SK-N-SH treated with all-trans-retinoic acid at 6 μM for 48 hours (cell line): ENCODE data around the gene PEX26.

Source experiments
- ATAC-seq: fragments of 200-7000 bp; cut with Tn5 transposase; 3 replicates; pipeline ENCODE4 v1.9.1; 2020; ENCODE audit warnings: mild to moderate bottlenecking, moderate library complexity
- ARNTL ChIP-seq: fragments of 450-650 bp; formaldehyde crosslinking; IDR thresholded peaks from 2 replicates; pipeline ENCODE4 v1.5.0; 2020; ENCODE audit warnings: low read depth, mild to moderate bottlenecking, moderate library complexity, borderline replicate concordance
- BACH2 ChIP-seq: fragments of 250-450 bp; sonication (Bioruptor Pico); IDR thresholded peaks from 2 replicates; pipeline ENCODE4 v1.9.0; 2021; ENCODE audit warnings: mild to moderate bottlenecking, borderline replicate concordance
- CSDC2 ChIP-seq: fragments of 250-450 bp; sonication (Bioruptor Pico); IDR thresholded peaks from 2 replicates; pipeline ENCODE4 v1.5.0; 2020; ENCODE audit warnings: mild to moderate bottlenecking, moderate library complexity
- CSRNP3 ChIP-seq: fragments of 250-450 bp; sonication (Bioruptor Pico); IDR thresholded peaks from 2 replicates; pipeline ENCODE4 v1.5.1; 2021; ENCODE audit warnings: mild to moderate bottlenecking, moderate library complexity
- ESRRG ChIP-seq: fragments of 250-450 bp; sonication (Bioruptor Pico); IDR thresholded peaks from 2 replicates; pipeline ENCODE4 v1.6.1; 2021; ENCODE audit warnings: mild to moderate bottlenecking
- GLIS3 ChIP-seq: fragments of 250-450 bp; sonication (Bioruptor Pico); IDR thresholded peaks from 2 replicates; pipeline ENCODE4 v1.5.0; 2020; ENCODE audit warnings: mild to moderate bottlenecking, moderate library complexity
- ISL1 ChIP-seq: fragments of 250-450 bp; sonication (Bioruptor Pico); IDR thresholded peaks from 2 replicates; pipeline ENCODE4 v2.1.2; 2022; ENCODE audit warnings: mild to moderate bottlenecking, moderate library complexity
- OSR1 ChIP-seq: fragments of 250-450 bp; sonication (Bioruptor Pico); IDR thresholded peaks from 2 replicates; pipeline ENCODE4 v1.8.0; 2022; ENCODE audit warnings: moderate library complexity, mild to moderate bottlenecking, inconsistent platforms
- PATZ1 ChIP-seq: fragments of 250-450 bp; sonication (Bioruptor Pico); IDR thresholded peaks from 2 replicates; pipeline ENCODE4 v1.8.0; 2020; ENCODE audit warnings: mild to moderate bottlenecking, moderate library complexity, borderline replicate concordance
- POU6F1 ChIP-seq: fragments of 250-450 bp; sonication (Bioruptor Pico); IDR thresholded peaks from 2 replicates; pipeline ENCODE4 v1.8.0; 2021; ENCODE audit warnings: low read depth, mild to moderate bottlenecking, moderate library complexity, borderline replicate concordance
- PPARA ChIP-seq: fragments of 250-450 bp; sonication (Bioruptor Pico); IDR thresholded peaks from 2 replicates; pipeline ENCODE4 v1.5.0; 2020; ENCODE audit warnings: mild to moderate bottlenecking, borderline replicate concordance
- RARB ChIP-seq: fragments of 250-450 bp; sonication (Bioruptor Pico); IDR thresholded peaks from 2 replicates; pipeline ENCODE4 v1.8.0; 2021; ENCODE audit warnings: mild to moderate bottlenecking, moderate library complexity
- TCF4 ChIP-seq: fragments of 250-450 bp; sonication (Bioruptor Pico); IDR thresholded peaks from 2 replicates; pipeline ENCODE4 v1.8.0; 2021; ENCODE audit warnings: mild to moderate bottlenecking, moderate library complexity, borderline replicate concordance
- TOX ChIP-seq: fragments of 250-450 bp; sonication (Bioruptor Pico); IDR thresholded peaks from 2 replicates; pipeline ENCODE4 v1.8.0; 2021; ENCODE audit warnings: mild to moderate bottlenecking, moderate library complexity, borderline replicate concordance
- TSHZ2 ChIP-seq: fragments of 250-450 bp; sonication (Bioruptor Pico); IDR thresholded peaks from 2 replicates; pipeline ENCODE4 v1.5.0; 2020; ENCODE audit warnings: mild to moderate bottlenecking, moderate library complexity
- ZC3H10 ChIP-seq: fragments of 250-450 bp; sonication (Bioruptor Pico); IDR thresholded peaks from 2 replicates; pipeline ENCODE4 v1.5.1; 2021; ENCODE audit warnings: mild to moderate bottlenecking, moderate library complexity
- ZNF565 ChIP-seq: fragments of 450-650 bp; formaldehyde crosslinking; conservative IDR thresholded peaks from 2 replicates; pipeline ENCODE4 v1.5.0; 2020; ENCODE audit warnings: low read depth, mild to moderate bottlenecking, moderate library complexity
- ZNF70 ChIP-seq: fragments of 450-650 bp; formaldehyde crosslinking; IDR thresholded peaks from 2 replicates; pipeline ENCODE4 v1.5.0; 2020; ENCODE audit warnings: mild to moderate bottlenecking, moderate library complexity
- ZNF8 ChIP-seq: fragments of 450-650 bp; formaldehyde crosslinking; IDR thresholded peaks from 2 replicates; pipeline ENCODE4 v1.5.0; 2020; ENCODE audit warnings: mild to moderate bottlenecking, moderate library complexity

Gene PEX26

GRCh38 chr22:18067121-18067520, 10.7 kb upstream of the PEX26 start:
- no peak for ATAC-seq
- TF ChIP-seq ISL1 (CRISPR knock-in tag) (no peak), CSDC2 (CRISPR knock-in tag) (no peak), CSRNP3 (CRISPR knock-in tag) (no peak), GLIS3 (CRISPR knock-in tag) (no peak), TOX (CRISPR knock-in tag) (no peak)

GRCh38 chr22:18067548-18068341, 10.0 kb upstream of the PEX26 start:
- TF ChIP-seq POU6F1 (CRISPR knock-in tag) = no peak
- no peak for TF ChIP-seq CSRNP3 (CRISPR knock-in tag)
- TF ChIP-seq GLIS3 (CRISPR knock-in tag) = no peak
- TF ChIP-seq CSDC2 (CRISPR knock-in tag) = no peak
- no peak for TF ChIP-seq PPARA (CRISPR knock-in tag)
- no peak for TF ChIP-seq ZNF565 (CRISPR knock-in tag)
- no peak for TF ChIP-seq ZC3H10 (CRISPR knock-in tag)
- no peak for TF ChIP-seq BACH2
- TF ChIP-seq TCF4 (CRISPR knock-in tag) = no peak
- TF ChIP-seq ZNF70 (CRISPR knock-in tag) = no peak
- TF ChIP-seq TOX (CRISPR knock-in tag) = no peak
- no peak for TF ChIP-seq ZNF8 (CRISPR knock-in tag)
- TF ChIP-seq TSHZ2 (CRISPR knock-in tag) = no peak
- ATAC-seq = no peak

- ATAC-seq = peak; percentile 58; the same call in 2 of the 3 replicates
- TF ChIP-seq TCF4 (CRISPR knock-in tag) (no peak), PATZ1 (CRISPR knock-in tag) (no peak), OSR1 (CRISPR knock-in tag) (no peak), TSHZ2 (CRISPR knock-in tag) (no peak), ZNF565 (CRISPR knock-in tag) (no peak), POU6F1 (CRISPR knock-in tag) (no peak), ESRRG (CRISPR knock-in tag) (no peak), ARNTL (CRISPR knock-in tag) (no peak), PPARA (CRISPR knock-in tag) (no peak), TOX (CRISPR knock-in tag) (no peak), ZC3H10 (CRISPR knock-in tag) (no peak), RARB (no peak), ZNF8 (CRISPR knock-in tag) (no peak)
These were observed 9.3 kb upstream of the PEX26 start for GRCh38 chr22:18068381-18068988.
